SK-N-SH (cell line): ENCODE results near the gene IL17RB. TPM values are rescaled to one million over a fixed set of nuclear protein-coding genes. Genes with fewer than 3 reads are reported as not detected.

Experiments
- CTCF ChIA-PET: fragments of 300-600, 350-600 bp; formaldehyde crosslinking; extraction: SDS; loops from one replicate; lab custom pipeline; 2021; lab: Yijun Ruan, JAX
- POLR2A ChIA-PET: fragments of 350-600 bp; sonication (Branson Sonifier 250); formaldehyde crosslinking; extraction: SDS; loops from one replicate; lab custom pipeline; 2020; ENCODE audit warnings: antibody characterized with exemption, inconsistent platforms; lab: Yijun Ruan, JAX
- DNase-seq: peaks from one replicate; pipeline ENCODE4 v3.0.0; 2012
- H2AFZ ChIP-seq: fragments of 200-600 bp; sonication (generic); 2 replicates; pipeline ENCODE4 v1.8.1; 2016; ENCODE audit warnings: antibody characterized with exemption, mild to moderate bottlenecking, low read depth
- H3F3A ChIP-seq: fragments of 200-600 bp; sonication (generic); replicated peaks from 2 replicates; pipeline ENCODE3; 2016; ENCODE audit warnings: antibody characterized with exemption, mild to moderate bottlenecking; ENCODE audit not compliant: insufficient read depth
- H3K27ac ChIP-seq, 2 experiments: fragments of 200-500 bp in 1 of 2; fragments of 200-600 bp in 1 of 2; sonication (Bioruptor generic) in 1 of 2; sonication (generic), shearing (Covaris generic) in 1 of 2; 2 replicates each; pipeline versions ENCODE4 v1.5.1 to v1.6.1; 2014 to 2016; ENCODE audit warnings: low read depth in 2 of 2, inconsistent platforms in 1 of 2, low read length in 1 of 2, mild to moderate bottlenecking in 1 of 2, mixed read lengths in 1 of 2
- H3K27me3 ChIP-seq: fragments of 200-600 bp; sonication (generic), shearing (Covaris generic); 2 replicates; pipeline ENCODE4 v1.6.1; 2016; ENCODE audit warnings: mixed run types; ENCODE audit not compliant: insufficient read depth
- H3K36me3 ChIP-seq, 2 experiments: fragments of 200-500 bp in 1 of 2; fragments of 200-600 bp in 1 of 2; sonication (Bioruptor generic) in 1 of 2; sonication (generic) in 1 of 2; replicated peaks in 1 of 2; 2 replicates each; pipeline versions ENCODE3 to v1.5.1; 2014 to 2016; ENCODE audit warnings: low read length in 1 of 2, mild to moderate bottlenecking in 1 of 2; ENCODE audit not compliant: insufficient read depth in 2 of 2, control insufficient read depth in 1 of 2
- H3K4me1 ChIP-seq, 2 experiments: fragments of 200-500 bp in 1 of 2; fragments of 200-600 bp in 1 of 2; sonication (Bioruptor generic) in 1 of 2; sonication (generic), shearing (Covaris generic) in 1 of 2; 2 replicates each; pipeline versions ENCODE4 v1.5.1 to v1.6.1; 2014 to 2016; ENCODE audit warnings: low read depth in 1 of 2, low read length in 1 of 2, mixed run types in 1 of 2; ENCODE audit not compliant: insufficient read depth in 2 of 2, control insufficient read depth in 1 of 2
- H3K4me2 ChIP-seq: fragments of 200-600 bp; sonication (generic), shearing (Covaris generic); 2 replicates; pipeline ENCODE4 v1.6.1; 2017; ENCODE audit warnings: mixed run types
- H3K4me3 ChIP-seq, 2 experiments: fragments of 200-500 bp in 1 of 2; fragments of 200-600 bp in 1 of 2; sonication (Bioruptor generic) in 1 of 2; sonication (generic), shearing (Covaris generic) in 1 of 2; 2 replicates each; pipeline versions ENCODE4 v1.5.1 to v1.8.1; 2014 to 2016; ENCODE audit warnings: low read depth in 2 of 2, inconsistent platforms in 1 of 2, low read length in 1 of 2, mild to moderate bottlenecking in 1 of 2, mixed read lengths in 1 of 2, moderate library complexity in 1 of 2
- H3K79me2 ChIP-seq: fragments of 200-600 bp; sonication (generic); 2 replicates; pipeline ENCODE4 v1.8.1; 2017; ENCODE audit warnings: mild to moderate bottlenecking; ENCODE audit not compliant: insufficient read depth
- H3K9ac ChIP-seq: fragments of 200-600 bp; sonication (generic); 2 replicates; pipeline ENCODE4 v1.6.1; 2017; ENCODE audit warnings: mixed run types
- H3K9me2 ChIP-seq: fragments of 200-600 bp; sonication (generic); 2 replicates; pipeline ENCODE4 v1.6.1; 2017; ENCODE audit warnings: mixed run types
- H3K9me3 ChIP-seq: fragments of 200-600 bp; sonication (generic); 2 replicates; pipeline ENCODE4 v1.6.1; 2017; ENCODE audit warnings: mixed run types, mild to moderate bottlenecking, moderate library complexity
- H4K20me1 ChIP-seq: fragments of 200-600 bp; sonication (generic); 2 replicates; pipeline ENCODE4 v1.6.1; 2017; ENCODE audit warnings: mild to moderate bottlenecking, mixed run types; ENCODE audit not compliant: insufficient read depth
- CTCF ChIP-seq: fragments of 200-600 bp; sonication (generic); IDR thresholded peaks from 2 replicates; pipeline ENCODE4 v1.6.1; 2017; ENCODE audit warnings: antibody characterized with exemption, mild to moderate bottlenecking, moderate library complexity
- ELF1 ChIP-seq: IDR thresholded peaks from 2 replicates; pipeline ENCODE4 v1.4.0; 2012
- EP300 ChIP-seq, 2 experiments: IDR thresholded peaks; 2 replicates each; pipeline versions ENCODE4 v1.4.0 to v1.6.1; 2012; ENCODE audit warnings: borderline replicate concordance in 1 of 2, low read depth in 1 of 2, low read length in 1 of 2
- EZH2phosphoT487 ChIP-seq: fragments of 200-600 bp; sonication (generic); IDR thresholded peaks from 2 replicates; pipeline ENCODE4 v1.6.1; 2017; ENCODE audit warnings: low read depth, mixed run types, mild to moderate bottlenecking, antibody characterized with exemption, moderate library complexity, borderline replicate concordance
- FOSL2 ChIP-seq: IDR thresholded peaks from 2 replicates; pipeline ENCODE4 v1.4.0; 2012; ENCODE audit warnings: low read depth, mild to moderate bottlenecking, moderate library complexity, borderline replicate concordance
- FOXJ3 ChIP-seq: sonication (generic); formaldehyde crosslinking; IDR thresholded peaks from 2 replicates; pipeline ENCODE4 v1.5.1; 2020; ENCODE audit warnings: mild to moderate bottlenecking, missing genetic modification reagents
- IRF3 ChIP-seq: fragments of 150-350 bp; IDR thresholded peaks from 2 replicates; pipeline ENCODE4 v1.6.1; 2016; ENCODE audit warnings: mild to moderate bottlenecking, low read depth, low read length
- JUND ChIP-seq: IDR thresholded peaks from 2 replicates; pipeline ENCODE4 v1.4.0; 2012
- MEF2A ChIP-seq: IDR thresholded peaks from 2 replicates; pipeline ENCODE4 v1.4.0; 2012; ENCODE audit warnings: low read depth, borderline replicate concordance
- MXI1 ChIP-seq: IDR thresholded peaks from 2 replicates; pipeline ENCODE4 v1.6.1; 2012; ENCODE audit warnings: mild to moderate bottlenecking, low read depth, low read length, improper control_type of control experiment
- NFIC ChIP-seq: IDR thresholded peaks from 2 replicates; pipeline ENCODE4 v1.4.0; 2012; ENCODE audit warnings: borderline replicate concordance
- RCOR1 ChIP-seq: fragments of 150-350 bp; IDR thresholded peaks from 2 replicates; pipeline ENCODE4 v1.6.1; 2017; ENCODE audit warnings: antibody characterized with exemption, low read length
- RXRA ChIP-seq: IDR thresholded peaks from 2 replicates; pipeline ENCODE4 v1.4.0; 2012; ENCODE audit warnings: low read depth, mild to moderate bottlenecking, borderline replicate concordance
- SIN3A ChIP-seq: IDR thresholded peaks from 2 replicates; pipeline ENCODE4 v1.6.1; 2012; ENCODE audit warnings: low read depth, mild to moderate bottlenecking, low read length, moderate library complexity, borderline replicate concordance
- SMC3 ChIP-seq: IDR thresholded peaks from 2 replicates; pipeline ENCODE4 v1.6.1; 2012; ENCODE audit warnings: low read depth, low read length, improper control_type of control experiment
- TAF1 ChIP-seq: IDR thresholded peaks from 2 replicates; pipeline ENCODE4 v1.6.1; 2012; ENCODE audit warnings: low read depth, mild to moderate bottlenecking, low read length, moderate library complexity, borderline replicate concordance
- TEAD4 ChIP-seq: IDR thresholded peaks from 2 replicates; pipeline ENCODE4 v1.4.0; 2012; ENCODE audit warnings: mild to moderate bottlenecking, borderline replicate concordance; ENCODE audit not compliant: insufficient read depth
- YY1 ChIP-seq: IDR thresholded peaks from 2 replicates; pipeline ENCODE4 v1.4.0; 2012; ENCODE audit warnings: low read depth, mild to moderate bottlenecking
- WGBS: methylation state at CpG from one replicate; pipeline ENCODE4 v1.1.6; 2017; ENCODE audit warnings: low lambda C conversion rate; 5-methylcytosine and 5-hydroxymethylcytosine counted together
- polyA plus RNA-seq, 3 experiments: library from polyadenylated mRNA; depleted of rRNA; stranded (reverse); fragments of >200 nt; gene quantifications; 2 replicates each; pipeline ENCODE4 v1.2.3, GENCODE V29; 2012
- TF ChIP-seq, protein P1 (sequence below): IDR thresholded peaks from 2 replicates; pipeline ENCODE4 v1.4.0; 2012; ENCODE audit warnings: low read depth, borderline replicate concordance
- TF ChIP-seq, protein P2 (sequence below): IDR thresholded peaks from 2 replicates; pipeline ENCODE4 v1.4.0; 2012; ENCODE audit warnings: low read depth, borderline replicate concordance

IL17RB gene
- polyA plus RNA-seq, 1 of the 3 experiments (the other 2 are of a cell fraction): 0.10 TPM

DNA sequence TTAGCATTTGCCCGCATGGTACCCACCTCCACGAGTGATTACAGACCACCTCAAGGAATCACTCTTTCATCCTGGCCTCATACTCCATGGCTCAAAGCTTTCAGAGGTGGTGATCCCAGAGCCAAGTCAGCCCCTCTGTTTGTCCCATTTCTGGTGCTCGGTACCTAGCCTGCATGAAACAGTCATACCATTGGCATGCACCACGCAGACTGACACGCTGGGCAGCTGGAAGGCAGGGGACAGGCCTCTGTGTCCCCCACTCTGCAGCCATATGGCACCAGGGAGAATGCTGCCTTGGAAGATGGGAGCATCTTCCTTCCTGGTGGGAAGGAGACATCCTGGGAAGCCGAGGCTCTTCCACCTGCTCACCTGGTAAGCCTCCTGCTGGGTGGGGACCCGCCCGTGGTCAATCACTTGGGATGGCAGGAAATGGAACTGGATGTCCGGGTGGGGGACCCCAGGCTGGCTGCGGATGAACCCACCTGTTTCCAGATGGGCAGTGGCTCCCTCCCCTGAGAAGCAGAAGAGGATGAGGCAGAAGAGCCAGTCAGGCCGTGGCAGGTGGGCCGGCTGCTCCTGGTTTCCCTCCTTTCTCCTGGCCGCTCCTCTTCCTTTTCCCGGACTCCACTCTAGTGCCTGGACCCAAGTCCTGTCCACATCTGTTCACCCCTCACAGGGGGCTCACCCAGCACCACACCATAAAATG, 27.1 kb upstream of the IL17RB start:
- no peaks in the 10 kb centered on the region for H4K20me1 ChIP-seq
- H3K36me3 ChIP-seq: no peaks in the 10 kb centered on the region
- no peaks in the 10 kb centered on the region for H3K9me3 ChIP-seq
- no peak for DNase-seq
- no peaks in the 10 kb centered on the region for H3K9me2 ChIP-seq
- H3F3A ChIP-seq: no peaks in the 10 kb centered on the region
- H3K4me2 ChIP-seq: no peak overlapping the region
- H3K9ac ChIP-seq: no peak overlapping the region
- H3K79me2 ChIP-seq: no peaks in the 10 kb centered on the region
- H3K4me1 ChIP-seq: no peaks in the 10 kb centered on the region; a peak in 1 of 4 replicates
- H3K27ac ChIP-seq: no peak overlapping the region
- 81% methylated on average over 9 of the region's 14 CpGs for WGBS
- no peaks in the 10 kb centered on the region for H3K27me3 ChIP-seq
- CTCF ChIA-PET: no interaction called here
- no peak for TF ChIP-seq MXI1
- TF ChIP-seq FOSL2: no peak
- TF ChIP-seq, protein P1, sequence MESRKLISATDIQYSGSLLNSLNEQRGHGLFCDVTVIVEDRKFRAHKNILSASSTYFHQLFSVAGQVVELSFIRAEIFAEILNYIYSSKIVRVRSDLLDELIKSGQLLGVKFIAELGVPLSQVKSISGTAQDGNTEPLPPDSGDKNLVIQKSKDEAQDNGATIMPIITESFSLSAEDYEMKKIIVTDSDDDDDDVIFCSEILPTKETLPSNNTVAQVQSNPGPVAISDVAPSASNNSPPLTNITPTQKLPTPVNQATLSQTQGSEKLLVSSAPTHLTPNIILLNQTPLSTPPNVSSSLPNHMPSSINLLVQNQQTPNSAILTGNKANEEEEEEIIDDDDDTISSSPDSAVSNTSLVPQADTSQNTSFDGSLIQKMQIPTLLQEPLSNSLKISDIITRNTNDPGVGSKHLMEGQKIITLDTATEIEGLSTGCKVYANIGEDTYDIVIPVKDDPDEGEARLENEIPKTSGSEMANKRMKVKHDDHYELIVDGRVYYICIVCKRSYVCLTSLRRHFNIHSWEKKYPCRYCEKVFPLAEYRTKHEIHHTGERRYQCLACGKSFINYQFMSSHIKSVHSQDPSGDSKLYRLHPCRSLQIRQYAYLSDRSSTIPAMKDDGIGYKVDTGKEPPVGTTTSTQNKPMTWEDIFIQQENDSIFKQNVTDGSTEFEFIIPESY: no peak
- H2AFZ ChIP-seq: no peak overlapping the region
- H3K4me3 ChIP-seq: no peak overlapping the region
- POLR2A ChIA-PET: no interaction called here

GRCh38 chr3:53820084-53820483, 26.3 kb upstream of the IL17RB start:
- no peaks in the 10 kb centered on the region for H3K9me3 ChIP-seq
- no peaks in the 10 kb centered on the region for H3K79me2 ChIP-seq
- no peak for DNase-seq
- H2AFZ ChIP-seq: no peak overlapping the region
- no peaks in the 10 kb centered on the region for H3K27me3 ChIP-seq
- H3K27ac ChIP-seq: no peak overlapping the region
- no peaks in the 10 kb centered on the region for H4K20me1 ChIP-seq
- no peaks in the 10 kb centered on the region for H3F3A ChIP-seq
- TF ChIP-seq CTCF: no peak
- no peak for TF ChIP-seq SMC3
- no peak for TF ChIP-seq MEF2A
- no peak for TF ChIP-seq NFIC
- no peak for TF ChIP-seq EZH2phosphoT487
- no peak for TF ChIP-seq TAF1
- no peak for TF ChIP-seq EP300 (IDR thresholded peaks at IDR 0.05; ENCODE audit: borderline replicate concordance in 1 of 2, low read depth in 1 of 2, low read length in 1 of 2)
- TF ChIP-seq FOXJ3 (CRISPR knock-in tag): no peak
- TF ChIP-seq ELF1: no peak
- no peak for TF ChIP-seq JUND
- no peak for TF ChIP-seq RXRA
- TF ChIP-seq YY1: no peak
- no peak for TF ChIP-seq MXI1
- TF ChIP-seq IRF3: no peak
- TF ChIP-seq TEAD4: no peak
- TF ChIP-seq, protein P2, sequence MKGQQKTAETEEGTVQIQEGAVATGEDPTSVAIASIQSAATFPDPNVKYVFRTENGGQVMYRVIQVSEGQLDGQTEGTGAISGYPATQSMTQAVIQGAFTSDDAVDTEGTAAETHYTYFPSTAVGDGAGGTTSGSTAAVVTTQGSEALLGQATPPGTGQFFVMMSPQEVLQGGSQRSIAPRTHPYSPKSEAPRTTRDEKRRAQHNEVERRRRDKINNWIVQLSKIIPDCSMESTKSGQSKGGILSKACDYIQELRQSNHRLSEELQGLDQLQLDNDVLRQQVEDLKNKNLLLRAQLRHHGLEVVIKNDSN: no peak
- TF ChIP-seq SIN3A: no peak
- no peak for TF ChIP-seq RCOR1
- ChIA-PET CTCF (no interaction called here), POLR2A (no interaction called here)
- 50% methylated on average over 4 of the region's 5 CpGs for WGBS
- no peaks in the 10 kb centered on the region for H3K9me2 ChIP-seq
- H3K4me2 ChIP-seq: no peak overlapping the region
- no peak overlapping the region for H3K4me3 ChIP-seq
- H3K36me3 ChIP-seq: no peaks in the 10 kb centered on the region
- H3K9ac ChIP-seq: no peak overlapping the region
- H3K4me1 ChIP-seq: no peaks in the 10 kb centered on the region; a peak in 1 of 4 replicates
